ENCODE results near the gene CDC25C. TPM values are rescaled to one million over a fixed set of nuclear protein-coding genes. Genes with fewer than 3 reads are reported as not detected.
A peak's percentile ranks its signal among the peaks of the same experiment; 100 is the strongest.

The CDC25C gene
- total RNA-seq, 5 donors from 2014 or later (not counting 1 experiment from before 2014, with no cell fraction given) = 0.23 TPM; not detected in 4

GRCh38 chr5:138369706-138370105, 38.1 kb upstream of the CDC25C start:
- no peak overlapping the region for H3K27ac ChIP-seq (ENCODE audit: low read length)
- Mint-ChIP-seq H3K4me3 (peak overlapping the region in 1 of 3 donors; percentile 41), H3K4me1 (peaks cover 48 to 55% (median 51%) of the 10 kb centered on the region in 3 donors), H3K9me3 (no peaks in the 10 kb centered on the region), H3K27ac (no peak overlapping the region), H3K36me3 (peaks cover 7% of the 10 kb centered on the region), H3K27me3 (no peaks in the 10 kb centered on the region)
- H3K4me1 ChIP-seq (ENCODE audit: control insufficient read depth in 1 of 2, extremely low read depth in 1 of 2, insufficient read depth in 2 of 2, low read length in 2 of 2) = peaks cover 3 to 4% of the 10 kb centered on the region in 2 experiments
- ATAC-seq (replicated peaks in 1 of 4) (no peak), DNase-seq (no peak)
- no peaks in the 10 kb centered on the region for H3K27me3 ChIP-seq (replicated peaks in 1 of 2; ENCODE audit: control insufficient read depth in 2 of 2, extremely low read depth in 1 of 2, insufficient read depth in 2 of 2, low read length in 1 of 2)
- ChIA-PET POLR2A (interaction anchor here in 1 of 2 donors (1.4 kb wide), 1 partner anchor 16 kb away, joined by 4 read pairs; no protein-coding TSS in a partner anchor), CTCF (interaction anchor here in 1 of 2 donors (0.6 to 4.7 kb wide), 2 partner anchors 17 to 18 kb away, joined by 3 to 32 read pairs; partner anchors contain the start of gene KDM3B)
- no peaks in the 10 kb centered on the region for H3K9me3 ChIP-seq
- no peak overlapping the region for H3K4me3 ChIP-seq (ENCODE audit: control insufficient read depth in 1 of 2, extremely low read depth in 1 of 2, low read length in 1 of 2)
- peaks cover 6 to 14% of the 10 kb centered on the region in 2 donors for H3K36me3 ChIP-seq (ENCODE audit: control insufficient read depth in 2 of 2, extremely low read depth in 1 of 2, insufficient read depth in 1 of 2, low read length in 1 of 2)
- no CpG with 5 or more reads among the region's 2 CpGs for WGBS (ENCODE audit: insufficient coverage)

DNA sequence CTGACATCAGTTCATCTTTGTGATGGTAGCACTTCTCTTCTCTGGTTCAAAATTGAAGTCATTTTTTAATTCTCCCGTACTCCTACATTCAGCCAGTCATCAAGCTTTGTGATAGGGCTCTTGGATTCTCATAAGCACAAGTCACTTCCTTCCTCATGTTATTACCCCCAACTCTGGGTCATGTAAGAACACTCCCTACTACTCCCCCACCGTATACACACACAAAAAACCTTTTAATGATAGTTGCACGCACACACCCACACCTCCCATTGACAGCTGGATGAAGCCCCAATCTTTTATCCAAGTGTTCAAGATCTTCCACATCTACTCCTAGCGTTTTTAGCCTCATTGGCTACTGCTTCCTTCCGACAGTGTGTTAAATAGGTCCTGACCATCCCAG, 37.7 kb upstream of the CDC25C start:
- no peak overlapping the region for H3K27ac Mint-ChIP-seq
- Histone ChIP-seq H3K4me1 (ENCODE audit: control insufficient read depth in 1 of 2, extremely low read depth in 1 of 2, insufficient read depth in 2 of 2, low read length in 2 of 2) (peaks cover 3 to 4% of the 10 kb centered on the region in 2 experiments), H3K9me3 (no peaks in the 10 kb centered on the region), H3K4me3 (ENCODE audit: control insufficient read depth in 1 of 2, extremely low read depth in 1 of 2, low read length in 1 of 2) (no peak overlapping the region), H3K36me3 (ENCODE audit: control insufficient read depth in 2 of 2, extremely low read depth in 1 of 2, insufficient read depth in 1 of 2, low read length in 1 of 2) (peaks cover 6 to 13% of the 10 kb centered on the region in 2 donors), H3K27me3 (replicated peaks in 1 of 2; ENCODE audit: control insufficient read depth in 2 of 2, extremely low read depth in 1 of 2, insufficient read depth in 2 of 2, low read length in 1 of 2) (no peaks in the 10 kb centered on the region), H3K27ac (ENCODE audit: low read length) (no peak overlapping the region)
- DNase-seq (no peak), ATAC-seq (replicated peaks in 1 of 4) (no peak)
- peaks cover 48 to 58% (median 53%) of the 10 kb centered on the region in 3 donors for H3K4me1 Mint-ChIP-seq
- no peaks in the 10 kb centered on the region for H3K9me3 Mint-ChIP-seq
- 82% methylated on average over 5 of the region's 5 CpGs for WGBS (ENCODE audit: insufficient coverage)
- no peaks in the 10 kb centered on the region for H3K27me3 Mint-ChIP-seq
- CTCF ChIA-PET = interaction anchor here in 1 of 2 donors (4.7 kb wide), 1 partner anchor 16 kb away, joined by 32 read pairs; the partner anchor contains the start of gene KDM3B
- peak overlapping the region in 1 of 3 donors; percentile 41 for H3K4me3 Mint-ChIP-seq
- peaks cover 7% of the 10 kb centered on the region for H3K36me3 Mint-ChIP-seq
- POLR2A ChIA-PET = interaction anchor here in 1 of 2 donors (1.4 kb wide), 1 partner anchor 16 kb away, joined by 4 read pairs; no protein-coding TSS in a partner anchor

GRCh38 chr5:138366632-138367382, 35.2 kb upstream of the CDC25C start:
- peak overlapping the region in 1 of 2 donors; percentile 23 for H3K27ac Mint-ChIP-seq
- ATAC-seq (replicated peaks in 1 of 4) (no peak), DNase-seq (no peak)
- H3K36me3 Mint-ChIP-seq = peaks cover 6% of the 10 kb centered on the region
- peak overlapping the region in 1 of 3 donors; percentile 42 for H3K4me3 Mint-ChIP-seq
- no peaks in the 10 kb centered on the region for H3K27me3 Mint-ChIP-seq
- Histone ChIP-seq H3K4me3 (ENCODE audit: control insufficient read depth in 1 of 2, extremely low read depth in 1 of 2, low read length in 1 of 2) (no peak overlapping the region), H3K9me3 (no peaks in the 10 kb centered on the region), H3K27me3 (replicated peaks in 1 of 2; ENCODE audit: control insufficient read depth in 2 of 2, extremely low read depth in 1 of 2, insufficient read depth in 2 of 2, low read length in 1 of 2) (no peaks in the 10 kb centered on the region), H3K27ac (ENCODE audit: low read length) (no peak overlapping the region), H3K4me1 (ENCODE audit: control insufficient read depth in 1 of 2, extremely low read depth in 1 of 2, insufficient read depth in 2 of 2, low read length in 2 of 2) (peaks cover 3 to 4% of the 10 kb centered on the region in 2 experiments), H3K36me3 (ENCODE audit: control insufficient read depth in 2 of 2, extremely low read depth in 1 of 2, insufficient read depth in 1 of 2, low read length in 1 of 2) (peaks cover 2 to 4% of the 10 kb centered on the region in 2 donors)
- H3K9me3 Mint-ChIP-seq = no peaks in the 10 kb centered on the region
- H3K4me1 Mint-ChIP-seq = peaks cover 48 to 65% (median 63%) of the 10 kb centered on the region in 3 donors
- 81% methylated on average over 3 of the region's 4 CpGs for WGBS (ENCODE audit: insufficient coverage)
- ChIA-PET POLR2A (interaction anchor here in 1 of 2 donors (0.6 kb wide), 1 partner anchor 156 kb away, joined by 3 read pairs; no protein-coding TSS in a partner anchor), CTCF (interaction anchor here in 1 of 2 donors (1.1 to 2.0 kb wide), 2 partner anchors 13 to 15 kb away, joined by 4 to 7 read pairs; partner anchors contain the start of gene KDM3B)

DNA sequence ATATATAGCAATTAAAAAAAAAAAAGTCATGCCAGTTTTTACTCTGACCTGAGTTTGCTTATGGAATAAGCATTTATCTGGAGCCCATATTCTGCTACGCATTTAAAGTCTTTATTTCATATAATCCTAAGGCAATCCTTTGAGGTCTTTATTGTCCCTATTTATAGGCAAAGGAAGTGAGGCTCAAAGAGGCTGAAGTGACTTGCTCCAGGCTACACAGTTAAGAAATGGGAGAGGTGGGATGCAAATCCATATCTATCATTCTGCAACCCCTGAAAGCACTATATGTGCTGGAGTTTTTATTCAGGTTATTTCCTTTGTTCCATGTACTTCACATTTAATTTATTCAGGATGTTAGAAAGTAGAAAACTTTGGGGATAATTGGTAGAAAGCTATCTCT, 33.0 kb upstream of the CDC25C start:
- H3K27ac Mint-ChIP-seq = no peak overlapping the region
- no CpG with 5 or more reads among the region's 1 CpG for WGBS (ENCODE audit: insufficient coverage)
- no peaks in the 10 kb centered on the region for H3K27me3 ChIP-seq (replicated peaks in 1 of 2; ENCODE audit: control insufficient read depth in 2 of 2, extremely low read depth in 1 of 2, insufficient read depth in 2 of 2, low read length in 1 of 2)
- H3K4me3 Mint-ChIP-seq = no peak overlapping the region
- H3K9me3 Mint-ChIP-seq = no peaks in the 10 kb centered on the region
- CTCF ChIA-PET = interaction anchor here in 1 of 2 donors (0.6 kb wide), 1 partner anchor 184 kb away, joined by 3 read pairs; no protein-coding TSS in a partner anchor
- H3K9me3 ChIP-seq = no peaks in the 10 kb centered on the region
- H3K27ac ChIP-seq (ENCODE audit: low read length) = no peak overlapping the region
- ATAC-seq (replicated peaks in 1 of 4) (no peak), DNase-seq (no peak)
- H3K4me1 Mint-ChIP-seq = peaks cover 61 to 75% (median 67%) of the 10 kb centered on the region in 3 donors
- peaks cover 6% of the 10 kb centered on the region for H3K36me3 Mint-ChIP-seq
- POLR2A ChIA-PET = no interaction called here
- no peak overlapping the region for H3K4me3 ChIP-seq (ENCODE audit: control insufficient read depth in 1 of 2, extremely low read depth in 1 of 2, low read length in 1 of 2)
- H3K27me3 Mint-ChIP-seq = no peaks in the 10 kb centered on the region
- peaks cover 0 to 4% of the 10 kb centered on the region in 2 donors for H3K36me3 ChIP-seq (ENCODE audit: control insufficient read depth in 2 of 2, extremely low read depth in 1 of 2, insufficient read depth in 1 of 2, low read length in 1 of 2)
- peaks cover 5 to 6% of the 10 kb centered on the region in 2 experiments for H3K4me1 ChIP-seq (ENCODE audit: control insufficient read depth in 1 of 2, extremely low read depth in 1 of 2, insufficient read depth in 2 of 2, low read length in 2 of 2)

DNA sequence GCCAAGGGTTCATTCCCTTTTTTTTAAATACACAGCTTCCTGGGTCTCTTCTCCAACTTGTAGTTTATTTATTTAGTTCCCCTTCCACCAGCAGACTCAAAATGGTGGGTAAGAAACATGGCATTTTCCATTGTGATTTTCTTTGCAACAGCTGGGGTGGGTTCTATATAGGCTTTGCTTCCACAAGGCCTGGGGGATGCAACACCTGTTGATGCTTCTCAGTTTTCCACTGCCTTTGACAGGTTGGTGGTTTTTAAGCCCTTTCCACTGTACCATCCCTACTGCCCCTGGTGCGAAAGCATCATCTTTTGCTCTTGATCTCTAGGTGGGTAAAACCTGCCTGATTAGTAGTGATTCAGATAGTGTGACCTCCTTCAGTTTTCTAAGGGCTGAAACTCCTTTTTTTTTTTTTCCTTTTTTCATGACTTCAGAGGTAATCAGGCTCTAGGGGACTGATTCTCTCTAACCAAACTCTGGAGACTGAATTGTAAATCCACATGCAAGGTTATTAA, 29.4 kb upstream of the CDC25C start:
- Histone ChIP-seq H3K4me3 (ENCODE audit: control insufficient read depth in 1 of 2, extremely low read depth in 1 of 2, low read length in 1 of 2) (no peak overlapping the region), H3K27me3 (replicated peaks in 1 of 2; ENCODE audit: control insufficient read depth in 2 of 2, extremely low read depth in 1 of 2, insufficient read depth in 2 of 2, low read length in 1 of 2) (no peaks in the 10 kb centered on the region), H3K36me3 (ENCODE audit: control insufficient read depth in 2 of 2, extremely low read depth in 1 of 2, insufficient read depth in 1 of 2, low read length in 1 of 2) (peaks cover 0 to 4% of the 10 kb centered on the region in 2 donors), H3K9me3 (no peaks in the 10 kb centered on the region), H3K4me1 (ENCODE audit: control insufficient read depth in 1 of 2, extremely low read depth in 1 of 2, insufficient read depth in 2 of 2, low read length in 2 of 2) (peaks cover 2 to 8% of the 10 kb centered on the region in 2 experiments), H3K27ac (ENCODE audit: low read length) (no peak overlapping the region)
- Mint-ChIP-seq H3K4me3 (peak overlapping the region in 1 of 3 donors; percentile 38), H3K27ac (peak overlapping the region; percentile 60 to 80), H3K27me3 (no peaks in the 10 kb centered on the region), H3K9me3 (no peaks in the 10 kb centered on the region), H3K36me3 (peaks cover 6% of the 10 kb centered on the region), H3K4me1 (peaks cover 42 to 57% (median 51%) of the 10 kb centered on the region in 3 donors)
- DNase-seq (no peak), ATAC-seq (replicated peaks in 1 of 4) (no peak)
- ChIA-PET CTCF (no interaction called here), POLR2A (no interaction called here)
- no CpG with 5 or more reads among the region's 1 CpG for WGBS (ENCODE audit: insufficient coverage)

DNA sequence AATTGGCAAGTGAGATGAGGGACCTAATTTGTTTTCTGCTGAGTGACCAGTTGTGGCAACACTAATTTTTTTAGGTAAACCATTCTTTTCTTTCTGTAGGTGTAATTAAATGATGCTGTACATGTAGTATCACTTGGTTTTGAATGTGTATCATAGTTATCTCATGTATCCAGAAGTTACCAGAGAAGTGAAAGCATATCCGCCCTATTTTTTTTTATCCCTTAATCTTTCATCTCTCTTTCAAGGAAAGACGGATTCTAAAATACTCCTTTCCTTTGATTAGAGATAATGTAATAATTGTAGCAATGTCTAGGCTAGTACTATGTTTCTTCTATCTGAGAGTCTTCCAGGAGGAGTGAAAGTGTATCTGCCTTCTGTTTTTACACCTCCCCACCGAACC, 28.0 kb upstream of the CDC25C start:
- no peaks in the 10 kb centered on the region for H3K9me3 Mint-ChIP-seq
- no peak for ATAC-seq (replicated peaks in 1 of 4)
- no peak overlapping the region for H3K27ac Mint-ChIP-seq
- ChIA-PET CTCF (interaction anchor here in 1 of 2 donors (0.8 kb wide), 1 partner anchor 9 kb away, joined by 3 read pairs; no protein-coding TSS in a partner anchor), POLR2A (no interaction called here)
- Histone ChIP-seq H3K4me1 (ENCODE audit: control insufficient read depth in 1 of 2, extremely low read depth in 1 of 2, insufficient read depth in 2 of 2, low read length in 2 of 2) (peaks cover 12 to 17% of the 10 kb centered on the region in 2 experiments), H3K27ac (ENCODE audit: low read length) (no peak overlapping the region), H3K36me3 (ENCODE audit: control insufficient read depth in 2 of 2, extremely low read depth in 1 of 2, insufficient read depth in 1 of 2, low read length in 1 of 2) (peaks cover 0 to 4% of the 10 kb centered on the region in 2 donors), H3K27me3 (replicated peaks in 1 of 2; ENCODE audit: control insufficient read depth in 2 of 2, extremely low read depth in 1 of 2, insufficient read depth in 2 of 2, low read length in 1 of 2) (no peaks in the 10 kb centered on the region), H3K9me3 (no peaks in the 10 kb centered on the region), H3K4me3 (ENCODE audit: control insufficient read depth in 1 of 2, extremely low read depth in 1 of 2, low read length in 1 of 2) (no peak overlapping the region)
- peaks cover 52 to 65% (median 58%) of the 10 kb centered on the region in 3 donors for H3K4me1 Mint-ChIP-seq
- no peak overlapping the region for H3K4me3 Mint-ChIP-seq
- no peak for DNase-seq
- peaks cover 6% of the 10 kb centered on the region for H3K36me3 Mint-ChIP-seq
- WGBS (ENCODE audit: insufficient coverage) = no CpG with 5 or more reads among the region's 3 CpGs
- H3K27me3 Mint-ChIP-seq = no peaks in the 10 kb centered on the region
